Measurements from ENCODE around the gene ZFHX3. TPM values are rescaled to one million over a fixed set of nuclear protein-coding genes. Genes with fewer than 3 reads are reported as not detected.

ZFHX3 gene
- total RNA-seq, 1 experiment from 2014 or later: 21.8 TPM

DNA sequence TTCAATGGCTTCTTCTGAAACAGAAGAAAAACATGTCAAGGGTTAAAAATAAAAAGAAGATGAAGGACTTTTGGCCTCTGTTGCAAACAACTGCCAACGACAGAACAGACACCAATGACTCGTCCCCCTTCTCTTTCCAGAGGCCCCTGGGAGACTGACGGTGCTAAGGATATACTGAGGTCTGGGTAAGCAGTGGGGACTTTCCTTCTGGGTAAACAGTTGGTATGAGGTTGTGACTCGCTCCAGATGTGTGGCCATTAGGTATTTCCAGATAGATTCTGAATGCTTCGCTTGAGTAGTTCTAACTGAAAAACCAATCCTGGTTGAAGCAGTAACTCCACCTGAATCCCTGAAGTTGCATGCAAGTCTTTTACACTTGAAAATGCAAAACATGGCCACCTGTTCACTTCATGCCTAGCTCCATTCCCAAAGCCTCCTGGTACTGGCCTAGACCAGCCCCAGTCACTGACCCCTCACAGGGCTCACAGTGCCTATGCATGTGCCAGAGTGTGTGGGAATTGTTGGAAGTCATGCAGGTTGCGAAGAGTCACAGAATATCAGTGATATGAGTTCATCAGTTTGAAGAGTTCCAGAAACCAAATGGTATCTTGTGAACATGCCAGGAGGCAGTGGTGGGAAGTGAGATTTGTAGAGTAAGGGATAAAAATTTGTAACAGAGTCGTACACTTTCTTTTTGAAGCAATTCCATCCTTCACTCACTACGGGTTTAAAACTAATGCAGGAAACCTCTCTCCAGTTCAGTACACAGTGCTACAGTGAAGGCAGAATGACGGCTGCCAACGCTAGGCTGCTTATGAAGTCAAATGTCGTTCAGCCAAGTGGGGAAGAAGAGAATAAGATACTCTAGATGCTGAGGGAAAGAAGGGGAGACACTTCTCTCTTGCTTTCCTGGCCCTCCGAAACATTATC lies 217.8 kb downstream of the ZFHX3 start:
- CTCF ChIA-PET: no interaction called here
- no peaks in the 10 kb centered on the region for H3K4me1 ChIP-seq (ENCODE audit: insufficient read depth, low read length, poor library complexity, severe bottlenecking)
- no TSS peak for BruUV-seq (replicated peaks)
- no peak overlapping the region for H3K27ac ChIP-seq (ENCODE audit: low read depth, low read length, poor library complexity, severe bottlenecking)
- H3K9me3 ChIP-seq (ENCODE audit: low read depth, low read length, poor library complexity, severe bottlenecking): no peaks in the 10 kb centered on the region
- TF ChIP-seq CTCF (conservative IDR thresholded peaks at IDR 0.05; ENCODE audit: low read depth, low read length): no peak
- TF ChIP-seq EZH2 (IDR thresholded peaks at IDR 0.05; ENCODE audit: borderline replicate concordance, low read depth, low read length, poor library complexity, severe bottlenecking): no peak
- no peaks in the 10 kb centered on the region for H3K36me3 ChIP-seq (ENCODE audit: insufficient read depth, low read length, poor library complexity, severe bottlenecking)
- no peaks in the 10 kb centered on the region for H3K27me3 ChIP-seq (replicated peaks; ENCODE audit: insufficient read depth, low read depth, low read length, poor library complexity)
- no peak for DNase-seq (ENCODE audit: low spot score)
- POLR2A ChIA-PET (ENCODE audit: low non-redundant PET): no interaction called here
- no peak overlapping the region for H3K4me3 ChIP-seq (ENCODE audit: low read depth, low read length, poor library complexity, severe bottlenecking)
- intact Hi-C loops (cut with micrococcal nuclease; ENCODE audit: unreplicated experiment): loop anchor here (5.0 kb wide), 2 partner anchors 347 to 367 kb away; no protein-coding TSS in a partner anchor

- ChIA-PET CTCF (no interaction called here), POLR2A (ENCODE audit: low non-redundant PET) (no interaction called here)
- Histone ChIP-seq H3K27ac (ENCODE audit: low read depth, low read length, poor library complexity, severe bottlenecking) (no peak overlapping the region), H3K27me3 (replicated peaks; ENCODE audit: insufficient read depth, low read depth, low read length, poor library complexity) (no peaks in the 10 kb centered on the region), H3K9me3 (ENCODE audit: low read depth, low read length, poor library complexity, severe bottlenecking) (no peaks in the 10 kb centered on the region), H3K36me3 (ENCODE audit: insufficient read depth, low read length, poor library complexity, severe bottlenecking) (no peaks in the 10 kb centered on the region), H3K4me1 (ENCODE audit: insufficient read depth, low read length, poor library complexity, severe bottlenecking) (no peaks in the 10 kb centered on the region), H3K4me3 (ENCODE audit: low read depth, low read length, poor library complexity, severe bottlenecking) (no peak overlapping the region)
- intact Hi-C loops (cut with micrococcal nuclease; ENCODE audit: unreplicated experiment): no loop called here
- no TSS peak for BruUV-seq (replicated peaks)
- no peak for DNase-seq (ENCODE audit: low spot score)
- TF ChIP-seq CTCF (conservative IDR thresholded peaks at IDR 0.05; ENCODE audit: low read depth, low read length) (no peak), EZH2 (IDR thresholded peaks at IDR 0.05; ENCODE audit: borderline replicate concordance, low read depth, low read length, poor library complexity, severe bottlenecking) (no peak)
Measured at GRCh38 chr16:72827866-72828265, 220.1 kb downstream of the ZFHX3 start.

- Histone ChIP-seq H3K4me3 (ENCODE audit: low read depth, low read length, poor library complexity, severe bottlenecking) (no peak overlapping the region), H3K27me3 (replicated peaks; ENCODE audit: insufficient read depth, low read depth, low read length, poor library complexity) (no peaks in the 10 kb centered on the region), H3K9me3 (ENCODE audit: low read depth, low read length, poor library complexity, severe bottlenecking) (no peaks in the 10 kb centered on the region), H3K4me1 (ENCODE audit: insufficient read depth, low read length, poor library complexity, severe bottlenecking) (no peaks in the 10 kb centered on the region), H3K27ac (ENCODE audit: low read depth, low read length, poor library complexity, severe bottlenecking) (no peak overlapping the region), H3K36me3 (ENCODE audit: insufficient read depth, low read length, poor library complexity, severe bottlenecking) (no peaks in the 10 kb centered on the region)
- BruUV-seq (replicated peaks): no TSS peak
- DNase-seq (ENCODE audit: low spot score): no peak
- intact Hi-C loops (cut with micrococcal nuclease; ENCODE audit: unreplicated experiment): no loop called here
- ChIA-PET CTCF (no interaction called here), POLR2A (ENCODE audit: low non-redundant PET) (interaction anchor here (0.6 kb wide), 1 partner anchor 141 kb away, joined by 3 read pairs; no protein-coding TSS in a partner anchor)
- TF ChIP-seq CTCF (conservative IDR thresholded peaks at IDR 0.05; ENCODE audit: low read depth, low read length): no peak
- no peak for TF ChIP-seq EZH2 (IDR thresholded peaks at IDR 0.05; ENCODE audit: borderline replicate concordance, low read depth, low read length, poor library complexity, severe bottlenecking)
Measured at GRCh38 chr16:72825912-72826621, 221.9 kb downstream of the ZFHX3 start.

All from A673 (cell line).